ENCODE data around the gene GTF2H1.
A peak's percentile ranks its signal among the peaks of the same experiment; 100 is the strongest.

GTF2H1 gene

GRCh38 chr11:18374956-18375355, 52.6 kb downstream of the GTF2H1 start:
- TF ChIP-seq CTCF (IDR thresholded peaks at IDR 0.05; ENCODE audit: control extremely low read depth, extremely low read depth, low read depth, missing control alignments): no peak
- no peak for DNase-seq (ENCODE audit: extremely low spot score)
- ChIA-PET POLR2A (no interaction called here), CTCF (interaction anchor here (1.4 to 2.4 kb wide), 5 partner anchors 9 to 131 kb away, joined by 4 to 8 read pairs (median 5); no protein-coding TSS in a partner anchor)

GRCh38 chr11:18375941-18376340, 53.6 kb downstream of the GTF2H1 start:
- no peak for DNase-seq (ENCODE audit: extremely low spot score)
- POLR2A ChIA-PET: interaction anchor here (0.6 to 1.2 kb wide), 2 partner anchors 20 to 47 kb away, joined by 4 to 7 read pairs; no protein-coding TSS in a partner anchor
- CTCF ChIA-PET: interaction anchor here (1.7 kb wide), 1 partner anchor 145 kb away, joined by 3 read pairs; no protein-coding TSS in a partner anchor
- no peak for TF ChIP-seq CTCF (IDR thresholded peaks at IDR 0.05; ENCODE audit: control extremely low read depth, extremely low read depth, low read depth, missing control alignments)

- no peak for TF ChIP-seq CTCF (IDR thresholded peaks at IDR 0.05; ENCODE audit: control extremely low read depth, extremely low read depth, low read depth, missing control alignments)
- ChIA-PET CTCF (interaction anchor here (1.2 to 2.3 kb wide), 3 partner anchors 13 to 264 kb away, joined by 3 to 9 read pairs (median 5); no protein-coding TSS in a partner anchor), POLR2A (no interaction called here)
- DNase-seq (ENCODE audit: extremely low spot score): no peak
Observed at GRCh38 chr11:18379201-18379600, 56.8 kb downstream of the GTF2H1 start.

- ChIA-PET POLR2A (interaction anchor here (0.8 to 3.0 kb wide), 3 partner anchors 9 to 21 kb away, joined by 3 to 41 read pairs (median 4); partner anchors contain the start of gene LDHA), CTCF (interaction anchor here (0.5 to 5.2 kb wide), 14 partner anchors 9 to 1199 kb away, joined by 3 to 35 read pairs (median 3); partner anchors contain the start of gene LDHA)
- peak; percentile 76 for DNase-seq (ENCODE audit: extremely low spot score)
- no peak for TF ChIP-seq CTCF (IDR thresholded peaks at IDR 0.05; ENCODE audit: control extremely low read depth, extremely low read depth, low read depth, missing control alignments)
Observed at GRCh38 chr11:18383388-18384156, 61.2 kb downstream of the GTF2H1 start.

- POLR2A ChIA-PET: interaction anchor here (1.3 to 3.0 kb wide), 2 partner anchors 8 to 11 kb away, joined by 4 to 41 read pairs; partner anchors contain the start of gene LDHA
Observed at GRCh38 chr11:18384157-18384641, 61.8 kb downstream of the GTF2H1 start.

More at GRCh38 chr11:18384157-18384641, 61.8 kb downstream of the GTF2H1 start:
- no peak for TF ChIP-seq CTCF (IDR thresholded peaks at IDR 0.05; ENCODE audit: control extremely low read depth, extremely low read depth, low read depth, missing control alignments)
- no peak for DNase-seq (ENCODE audit: extremely low spot score)
- CTCF ChIA-PET: interaction anchor here (0.6 to 5.2 kb wide), 12 partner anchors 10 to 269 kb away, joined by 3 to 35 read pairs (median 3); partner anchors contain the start of genes LDHA and LDHAL6A
